IPS-18c (cell line): ENCODE results near the gene LPCAT1.
"Not testable (repeated sequence)": the region's sequence is repeated elsewhere in the genome, so short reads cannot be mapped to it uniquely, and the experiment has no call there.

Experiments
- H3K4me3 ChIP-seq: 2 replicates; pipeline ENCODE4 v1.7.0; 2013; ENCODE audit warnings: low read depth, mild to moderate bottlenecking, low read length, moderate library complexity; ENCODE audit not compliant: insufficient read depth
- H3K9me3 ChIP-seq: one replicate; pipeline ENCODE4 v1.6.1; 2013; ENCODE audit warnings: mild to moderate bottlenecking, low read length, moderate library complexity; ENCODE audit not compliant: control insufficient read depth, insufficient read depth

LPCAT1 gene

DNA sequence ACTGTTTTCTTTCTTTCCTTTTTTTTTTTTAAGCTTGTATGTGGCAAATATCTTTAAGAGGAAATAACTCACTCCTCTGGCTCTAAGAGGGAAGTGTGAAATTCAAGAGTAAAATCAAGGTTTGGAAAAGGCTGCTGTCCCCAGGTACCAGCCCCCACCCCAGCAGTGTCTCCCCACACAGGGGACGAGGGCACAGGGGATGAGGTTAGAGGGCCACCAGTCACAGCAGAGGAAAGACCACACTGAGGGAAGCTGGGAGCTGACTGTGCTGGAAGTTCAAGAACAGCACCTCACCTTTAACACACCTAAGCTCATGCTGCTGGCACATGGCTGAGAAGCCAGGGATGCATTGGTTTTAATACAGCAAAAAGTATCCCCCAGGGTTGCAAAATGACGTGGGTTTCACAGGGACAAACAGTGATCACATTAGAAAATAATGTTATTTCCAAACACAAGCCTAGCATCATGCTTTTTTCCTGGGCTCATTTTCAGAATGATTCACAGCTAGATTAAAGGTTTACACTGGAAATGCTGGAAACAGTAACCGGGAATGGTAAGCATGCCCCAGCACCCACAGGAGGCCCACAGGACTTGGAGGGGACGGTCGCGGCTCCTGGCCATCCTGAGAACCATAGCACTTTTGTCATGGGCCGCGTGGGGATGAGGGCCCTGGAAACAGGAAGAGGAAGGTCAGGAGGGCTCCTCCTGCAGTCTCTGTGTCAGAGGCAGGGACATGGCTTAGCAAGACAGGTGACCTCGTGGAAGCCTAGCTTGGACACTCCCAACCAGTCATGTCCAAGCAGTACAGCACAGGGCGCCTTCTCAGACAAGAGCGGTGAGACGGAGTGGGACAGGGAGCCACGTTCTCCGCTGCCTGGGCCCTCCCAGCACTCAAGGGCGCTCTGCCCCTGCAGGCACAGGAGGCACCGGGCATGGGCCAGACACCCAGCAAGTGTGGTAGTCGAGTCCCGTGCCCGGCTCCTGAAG, 6.9 kb downstream of the LPCAT1 start:
- Histone ChIP-seq H3K9me3 (peaks cover 3% of the 10 kb centered on the region), H3K4me3 (no peak overlapping the region)

DNA sequence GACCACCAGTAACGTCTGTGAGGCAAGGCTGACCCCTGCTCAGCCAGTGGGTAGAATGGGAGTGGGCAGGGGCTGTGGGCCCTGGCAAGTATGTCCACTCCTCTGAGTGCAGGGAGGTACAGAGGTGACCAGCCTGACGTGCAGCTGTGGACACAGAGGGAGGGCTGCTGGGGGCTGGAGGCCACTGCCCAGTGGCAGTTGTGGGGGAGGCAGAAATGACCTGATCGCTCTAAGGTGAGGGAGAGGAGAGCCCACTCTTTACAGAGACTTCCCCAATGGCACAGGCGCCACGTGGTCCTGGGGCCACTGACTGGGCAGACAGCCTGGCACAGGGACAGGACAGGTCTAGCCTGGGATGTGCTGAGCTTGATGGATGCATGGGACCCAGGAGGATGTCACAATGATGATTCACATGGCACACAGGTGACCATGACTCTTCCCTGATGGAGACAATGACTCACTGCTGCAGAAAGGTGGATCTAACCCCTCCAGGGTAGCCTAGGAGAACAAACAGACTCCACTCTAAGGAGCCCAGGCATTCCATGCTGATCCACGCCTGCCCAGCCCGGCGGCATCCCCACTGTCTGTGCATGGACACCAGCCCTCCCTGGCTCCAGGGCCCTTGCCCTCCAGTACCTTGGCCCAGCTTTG, 7.7 kb downstream of the LPCAT1 start:
- 0 out of 2 replicates have a peak overlapping the region, but pooled peaks have one; percentile 28 for H3K4me3 ChIP-seq
- H3K9me3 ChIP-seq, result peaks cover 3% of the 10 kb centered on the region

DNA sequence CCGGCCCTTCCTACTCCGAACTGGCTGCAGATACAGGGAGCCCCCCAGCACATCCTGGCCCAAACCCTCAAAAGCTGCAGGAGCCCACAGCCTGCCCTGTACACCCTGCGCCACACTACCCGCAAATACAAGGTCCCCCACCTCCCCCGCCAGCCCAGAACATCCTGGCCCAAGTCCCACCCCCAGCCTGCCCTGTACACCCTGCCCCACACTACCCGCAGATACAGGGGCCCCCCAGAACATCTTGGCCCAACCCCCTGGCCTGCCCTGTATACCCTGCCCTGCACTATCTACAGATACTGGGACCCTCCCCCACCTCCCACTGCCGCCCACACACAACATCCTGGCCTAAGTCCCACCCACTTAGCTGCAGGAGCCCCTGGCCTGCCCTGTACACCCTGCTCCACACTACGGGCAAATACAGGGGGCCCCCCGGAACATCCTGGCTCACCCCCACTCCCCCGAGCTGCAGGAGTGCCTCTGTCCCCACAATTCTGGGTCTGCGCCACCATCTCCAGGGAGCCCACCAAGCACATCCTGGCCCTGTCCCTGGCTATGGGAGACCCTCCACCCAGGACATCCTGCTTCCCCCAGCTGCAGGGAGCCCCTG, 8.3 kb downstream of the LPCAT1 start:
- Histone ChIP-seq H3K9me3 (peaks cover 3% of the 10 kb centered on the region), H3K4me3 (0 out of 2 replicates have a peak overlapping the region, but pooled peaks have one; percentile 28)

DNA sequence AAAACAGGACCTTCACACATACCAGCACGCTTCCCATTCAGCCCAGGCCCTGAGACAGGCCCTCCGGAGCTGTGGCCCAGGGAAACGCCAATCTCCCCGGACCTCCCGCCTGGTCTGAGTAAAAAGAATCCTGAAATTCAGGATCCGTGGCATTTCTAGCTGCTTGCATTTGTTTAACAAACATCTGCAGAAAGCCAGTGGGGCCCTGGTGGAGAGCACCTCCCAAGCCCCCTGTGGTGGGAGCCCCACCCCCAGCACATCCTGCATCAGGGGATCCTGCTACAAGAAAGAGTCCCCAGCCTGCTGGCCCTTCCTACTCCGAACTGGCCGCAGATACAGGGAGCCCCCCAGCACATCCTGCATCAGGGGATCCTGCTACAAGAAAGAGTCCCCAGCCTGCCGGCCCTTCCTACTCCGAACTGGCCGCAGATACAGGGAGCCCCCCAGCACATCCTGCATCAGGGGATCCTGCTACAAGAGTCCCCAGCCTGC, 8.9 kb downstream of the LPCAT1 start:
- H3K9me3 ChIP-seq, H3K4me3 ChIP-seq: not testable (repeated sequence)

DNA sequence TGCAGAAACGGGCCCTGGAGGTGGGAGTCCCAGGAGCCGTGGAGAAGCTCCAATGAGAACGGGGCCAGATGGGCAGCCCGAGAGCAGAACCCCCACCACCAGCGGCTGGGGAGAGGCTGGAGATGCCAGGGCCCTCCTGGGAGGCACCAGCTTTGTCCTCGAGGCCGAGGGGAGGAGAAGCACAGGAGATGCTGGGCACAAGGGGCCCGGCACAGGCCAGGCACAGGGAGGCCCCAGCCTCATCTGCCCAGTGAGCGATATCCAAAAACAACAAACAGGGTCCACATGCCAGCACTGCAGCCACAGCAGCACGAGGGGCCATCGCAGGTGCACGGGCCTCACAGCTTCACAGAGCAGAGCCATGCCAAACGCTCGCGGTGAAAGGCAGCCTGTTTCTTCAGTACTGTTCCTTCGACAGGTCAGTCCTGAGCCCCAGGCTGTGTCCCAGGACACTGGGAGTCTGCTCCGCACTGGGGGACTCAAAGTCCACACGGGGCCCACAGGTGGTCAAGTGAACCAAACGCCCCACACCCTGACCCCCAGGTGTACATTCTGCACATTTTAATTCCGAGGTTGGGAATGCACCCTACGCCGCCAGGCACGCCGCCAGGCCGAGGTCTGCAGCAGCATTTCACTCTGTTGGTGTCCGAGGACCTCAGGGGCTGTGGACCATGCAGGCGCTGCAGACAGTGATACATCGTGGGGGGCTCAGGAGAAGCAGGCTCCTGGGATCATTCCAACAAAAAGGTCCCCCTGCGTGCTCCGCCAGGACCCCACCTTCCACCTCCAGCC, 9.5 kb downstream of the LPCAT1 start:
- peak overlapping the region; percentile 38; the same call in 1 of the 2 replicates for H3K4me3 ChIP-seq

DNA sequence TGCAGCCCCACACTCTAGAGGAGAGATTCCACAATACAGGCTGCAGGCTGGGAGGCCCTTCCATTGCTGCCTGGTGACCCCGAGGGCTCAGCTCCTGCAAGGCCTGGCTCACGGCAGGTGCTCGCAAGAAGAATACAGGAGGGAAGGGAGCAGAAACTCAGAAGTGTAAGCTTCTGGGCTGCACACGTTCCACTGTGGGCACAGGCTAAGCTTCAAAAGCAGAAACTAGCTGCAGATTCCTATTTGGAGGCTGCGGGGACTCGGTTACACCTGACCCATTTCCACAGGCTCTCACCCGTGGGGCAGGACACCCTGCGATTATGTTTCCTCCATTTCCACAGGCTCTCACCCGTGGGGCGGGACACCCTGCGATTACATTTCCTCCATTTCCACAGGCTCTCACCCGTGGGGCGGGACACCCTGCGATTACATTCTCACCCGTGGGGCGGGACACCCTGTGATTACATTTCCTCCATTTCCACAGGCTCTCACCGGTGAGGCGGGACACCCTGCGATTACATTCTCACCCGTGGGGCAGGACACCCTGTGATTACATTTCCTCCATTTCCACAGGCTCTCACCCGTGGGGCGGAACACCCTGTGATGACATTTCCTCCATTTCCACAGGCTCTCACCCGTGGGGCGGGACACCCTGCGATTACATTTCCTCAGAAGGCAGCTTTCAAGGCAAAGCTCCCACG, 10.3 kb downstream of the LPCAT1 start:
- no peaks in the 10 kb centered on the region for H3K9me3 ChIP-seq
- H3K4me3 ChIP-seq, result no peak overlapping the region

More for the DNA sequence above, 9.5 kb downstream of the LPCAT1 start:
- no peaks in the 10 kb centered on the region for H3K9me3 ChIP-seq

DNA sequence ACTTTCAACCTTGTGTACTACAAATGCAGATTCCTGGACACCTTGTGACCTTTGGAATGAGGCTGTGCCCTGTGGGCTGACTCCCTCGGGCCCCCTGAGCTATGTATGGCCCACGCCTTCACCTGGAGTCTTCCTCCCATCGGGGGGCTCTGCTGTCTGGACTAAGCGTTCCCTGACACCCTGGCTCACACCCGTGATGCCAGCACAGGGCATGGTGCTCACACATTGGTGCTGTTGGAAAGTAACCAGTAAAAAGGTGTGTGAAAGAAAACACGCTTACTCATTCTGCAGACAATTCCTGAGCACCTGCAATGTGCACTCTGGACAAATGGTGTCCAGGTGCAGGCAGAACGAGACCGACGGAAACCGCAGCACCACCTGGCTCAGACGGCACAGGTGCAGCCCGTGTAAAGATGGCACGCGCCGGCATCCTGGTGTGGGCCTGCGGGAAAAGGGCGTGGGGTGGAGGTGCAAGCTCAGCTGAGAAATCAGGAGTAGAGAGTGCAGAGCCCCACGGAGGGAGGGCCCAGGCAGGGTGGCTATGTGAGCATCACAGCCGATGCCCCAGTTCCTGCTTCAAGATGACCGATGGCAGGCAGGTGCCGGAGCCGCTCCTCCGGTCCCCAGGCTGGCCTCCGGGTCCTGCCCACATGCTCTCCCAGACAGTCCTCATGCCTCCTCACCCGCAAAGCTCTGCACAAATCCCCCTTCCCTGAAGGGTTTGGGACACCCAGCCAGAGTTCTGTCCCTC, 11.0 kb downstream of the LPCAT1 start:
- Histone ChIP-seq H3K4me3 (no peak overlapping the region), H3K9me3 (no peaks in the 10 kb centered on the region)

DNA sequence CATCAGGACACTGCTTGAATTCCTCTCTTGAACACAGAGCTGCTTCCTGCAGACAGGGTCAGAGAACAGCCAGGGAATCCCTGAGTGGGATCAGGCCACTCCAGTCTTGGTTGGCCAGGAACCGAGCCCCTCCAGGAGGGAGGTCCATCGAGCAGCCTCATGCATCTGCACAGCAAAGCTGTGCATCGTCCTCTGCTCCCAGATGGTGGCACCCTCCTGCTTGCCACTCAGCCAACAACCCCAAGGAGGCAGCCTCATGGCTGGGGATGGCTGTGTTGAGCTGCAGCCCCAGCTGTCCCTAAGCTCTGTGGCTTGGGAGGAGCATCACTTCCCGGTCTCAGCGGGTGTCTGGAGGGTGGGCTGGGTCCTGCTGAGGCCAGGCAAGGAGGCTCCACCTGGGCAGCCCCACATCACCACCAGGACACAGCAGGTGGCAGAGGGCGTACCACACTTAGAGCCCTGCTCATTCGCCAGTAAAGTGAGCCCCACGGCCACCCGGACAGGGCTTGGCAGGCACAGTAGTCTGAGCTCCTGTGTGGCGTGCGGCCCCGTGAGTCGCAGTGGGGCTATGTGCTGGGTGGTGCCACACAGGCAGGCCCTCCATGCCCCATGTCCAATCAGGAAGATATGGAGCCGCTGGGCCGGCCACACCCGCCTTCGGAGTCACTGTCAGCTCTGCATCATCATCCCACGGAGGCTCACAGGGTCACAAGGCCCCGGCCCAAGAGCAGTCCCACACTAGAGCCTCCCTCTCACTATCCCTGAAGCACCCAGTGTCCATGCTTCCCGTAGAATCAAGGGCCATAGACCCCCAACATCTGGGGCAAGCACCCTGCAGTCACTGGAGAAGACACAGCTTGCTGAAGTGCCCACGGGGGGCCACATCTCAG, 11.9 kb downstream of the LPCAT1 start:
- H3K9me3 ChIP-seq, result no peaks in the 10 kb centered on the region
- no peak overlapping the region; the same call in 1 of the 2 replicates for H3K4me3 ChIP-seq

DNA sequence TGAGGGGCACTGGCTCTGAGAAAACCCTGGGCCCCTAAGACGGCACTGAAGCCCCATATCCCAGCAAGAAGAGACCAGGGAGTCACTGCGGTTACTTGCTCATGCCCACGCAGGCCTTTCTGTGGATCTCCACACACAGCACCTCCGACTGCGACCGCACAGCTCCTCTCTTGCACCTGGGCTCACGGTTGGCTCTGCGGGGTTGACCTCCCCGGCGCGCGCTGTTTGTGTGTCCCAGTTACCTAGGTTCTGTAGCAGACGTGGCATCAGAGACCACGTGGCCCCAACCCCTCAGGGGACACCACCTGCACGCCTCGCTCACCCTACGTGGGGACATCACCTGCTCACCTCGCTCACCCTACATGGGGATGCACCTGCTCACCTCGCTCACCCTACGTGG, 12.7 kb downstream of the LPCAT1 start:
- Histone ChIP-seq H3K4me3 (no peak overlapping the region), H3K9me3 (no peaks in the 10 kb centered on the region)

DNA sequence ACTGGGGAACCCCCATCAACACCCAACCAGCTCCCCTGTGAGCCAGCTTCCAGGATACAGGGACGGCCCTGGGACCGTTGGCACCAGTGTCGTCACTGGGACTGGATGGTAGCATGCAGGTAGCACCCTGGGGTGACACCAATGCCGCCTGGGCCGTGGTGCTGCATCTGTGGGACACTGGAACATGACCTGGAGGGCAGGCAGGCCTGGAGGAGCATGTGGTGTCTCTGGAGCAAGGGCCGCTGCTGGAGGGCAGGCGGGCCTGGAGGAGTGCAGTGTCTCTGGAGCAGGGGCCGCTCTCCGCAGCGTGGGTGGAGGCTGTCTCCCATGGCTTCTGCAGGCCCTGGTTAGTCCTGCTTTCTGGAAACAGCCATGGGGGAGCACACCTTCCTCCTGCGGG, 13.1 kb downstream of the LPCAT1 start:
- no peak overlapping the region for H3K4me3 ChIP-seq
- H3K9me3 ChIP-seq, result no peaks in the 10 kb centered on the region

DNA sequence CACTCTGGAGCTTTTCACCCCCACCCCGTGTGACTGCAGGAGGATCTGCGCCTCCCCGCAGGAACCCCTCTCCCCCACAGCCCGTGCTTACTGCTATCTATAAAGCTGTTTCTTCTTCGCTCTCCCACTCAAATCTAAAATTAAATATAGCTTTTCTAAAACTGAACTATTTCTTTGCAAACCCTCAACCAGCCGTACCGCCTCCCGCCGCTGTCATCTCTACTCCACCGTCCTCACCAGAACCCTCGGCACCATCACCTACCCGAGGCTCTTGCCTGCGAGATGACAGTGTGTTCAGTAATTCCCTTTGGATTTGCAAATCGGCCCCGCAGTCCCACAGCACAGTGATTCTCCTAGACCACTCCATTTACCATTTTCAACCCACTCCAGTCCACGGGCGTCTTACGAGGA, 13.6 kb downstream of the LPCAT1 start:
- no peaks in the 10 kb centered on the region for H3K9me3 ChIP-seq
- H3K4me3 ChIP-seq, result no peak overlapping the region

DNA sequence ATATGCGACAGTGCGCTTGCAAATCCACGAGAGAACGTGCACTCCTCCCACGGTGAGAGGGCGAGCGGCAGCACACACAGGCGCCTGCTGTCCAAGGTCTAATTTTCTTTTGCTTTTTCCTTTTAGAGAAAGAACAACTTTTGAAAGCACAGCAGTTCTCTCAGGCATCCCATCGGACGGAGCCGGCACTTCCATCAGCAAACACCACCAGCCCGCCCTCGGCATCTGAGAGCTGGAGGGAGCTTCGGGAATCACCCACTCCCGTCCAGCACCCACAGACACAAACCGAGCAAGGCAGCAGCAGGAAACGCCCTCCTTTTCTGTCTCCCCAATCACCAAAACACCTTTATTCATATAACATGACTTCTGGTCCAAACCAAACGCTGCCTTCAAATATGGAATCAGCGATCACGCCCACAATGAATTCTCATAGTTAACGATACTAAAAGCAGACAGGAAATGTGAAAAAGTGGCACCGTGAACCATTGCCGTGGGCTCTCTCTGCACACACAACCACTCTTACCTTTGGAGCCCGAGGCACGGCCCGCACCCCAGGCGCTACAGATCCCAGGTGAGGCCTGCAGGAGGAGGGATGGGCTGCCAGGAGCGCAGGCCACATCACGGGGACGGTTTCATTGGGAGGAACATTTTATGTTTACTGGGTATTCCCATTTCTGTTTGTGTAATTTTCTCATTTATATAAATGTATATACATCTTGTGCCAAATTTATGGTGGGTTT, 14.2 kb downstream of the LPCAT1 start:
- H3K9me3 ChIP-seq, result no peaks in the 10 kb centered on the region
- H3K4me3 ChIP-seq, result no peak overlapping the region

DNA sequence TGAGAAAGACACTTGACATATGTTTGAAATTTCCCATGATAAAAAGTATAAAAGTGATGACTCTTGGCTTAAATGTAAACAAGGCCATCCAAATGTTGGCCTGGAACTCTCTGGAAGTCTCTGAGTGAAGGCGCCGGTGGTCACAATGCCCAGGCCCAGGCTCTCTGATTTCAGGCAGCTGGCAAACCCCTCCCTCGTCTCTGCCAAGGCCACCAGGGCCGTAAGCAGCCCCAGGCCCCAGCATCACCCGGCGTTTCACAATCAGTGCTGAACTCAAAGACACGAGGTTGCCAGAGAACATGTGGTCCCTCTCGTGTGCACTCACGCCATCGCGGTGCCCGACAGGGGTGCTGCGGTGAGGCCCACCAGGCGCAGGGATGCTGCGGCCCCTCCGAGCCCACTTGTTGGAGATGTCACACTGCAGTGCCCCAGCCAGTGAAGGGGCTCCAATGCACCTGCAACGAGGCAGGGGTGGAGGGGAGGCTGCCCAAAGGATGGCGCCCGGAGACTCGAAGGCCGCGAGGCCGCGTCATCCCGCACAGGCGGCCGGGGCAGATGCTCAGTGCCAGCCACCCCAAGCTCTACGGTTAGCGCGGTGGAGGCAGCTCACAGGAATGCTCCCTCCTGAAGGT, 15.0 kb downstream of the LPCAT1 start:
- H3K9me3 ChIP-seq, result no peaks in the 10 kb centered on the region

More for the DNA sequence above, 15.0 kb downstream of the LPCAT1 start:
- no peak overlapping the region for H3K4me3 ChIP-seq
